HepG2 (cell line): Measurements from ENCODE around the gene SRSF2. TPM values are rescaled to one million over a fixed set of nuclear protein-coding genes. Genes with fewer than 3 reads are reported as not detected.
A peak's percentile ranks its signal among the peaks of the same experiment; 100 is the strongest.

Source experiments
- CHD2 ChIP-seq: IDR thresholded peaks from 2 replicates; pipeline ENCODE4 v1.6.1; 2011; ENCODE audit warnings: low read depth, low read length, improper control_type of control experiment
- CSRNP2 ChIP-seq: sonication (generic); formaldehyde crosslinking; conservative IDR thresholded peaks from 2 replicates; pipeline ENCODE4 v1.8.0; 2022; ENCODE audit warnings: low read depth, missing genetic modification reagents
- DNMT1 ChIP-seq: sonication (generic); formaldehyde crosslinking; IDR thresholded peaks from 2 replicates; pipeline ENCODE4 v1.5.1; 2020; ENCODE audit warnings: mild to moderate bottlenecking, missing genetic modification reagents
- E2F2 ChIP-seq: sonication (generic); formaldehyde crosslinking; IDR thresholded peaks from 2 replicates; pipeline ENCODE4 v1.4.0; 2020; ENCODE audit warnings: missing genetic modification reagents, borderline replicate concordance
- FOXP1 ChIP-seq, 2 experiments: fragments of 450-650 bp in 1 of 2; IDR thresholded peaks; 2 replicates each; pipeline ENCODE4 v1.6.1; 2017 to 2018; ENCODE audit warnings: antibody characterized with exemption in 1 of 2
- HNRNPL ChIP-seq: fragments of 200-400 bp; formaldehyde crosslinking; IDR thresholded peaks from 2 replicates; pipeline ENCODE4 v1.6.1; 2017; ENCODE audit warnings: mild to moderate bottlenecking, low read depth, low read length
- HNRNPUL1 ChIP-seq: fragments of 200-400 bp; formaldehyde crosslinking; IDR thresholded peaks from 2 replicates; pipeline ENCODE4 v1.6.1; 2017; ENCODE audit warnings: low read depth, mild to moderate bottlenecking, low read length, moderate library complexity
- KLF6 ChIP-seq: IDR thresholded peaks from 2 replicates; pipeline ENCODE4 v1.8.0; 2016; ENCODE audit warnings: missing biosample characterization, missing genetic modification reagents
- SCMH1 ChIP-seq: sonication (generic); formaldehyde crosslinking; IDR thresholded peaks from 2 replicates; pipeline ENCODE4 v1.9.0; 2021; ENCODE audit warnings: missing genetic modification reagents, mild to moderate bottlenecking, borderline replicate concordance
- TAF15 ChIP-seq: fragments of 200-400 bp; formaldehyde crosslinking; IDR thresholded peaks from one replicate; pipeline ENCODE4 v1.6.1; 2018; ENCODE audit warnings: mild to moderate bottlenecking, low read depth, low read length; ENCODE audit not compliant: poor library complexity, severe bottlenecking
- TBL1XR1 ChIP-seq: fragments of 150-350 bp; IDR thresholded peaks from 2 replicates; pipeline ENCODE4 v1.6.1; 2014; ENCODE audit warnings: borderline replicate concordance, low read length; ENCODE audit not compliant: partially characterized antibody
- XBP1 ChIP-seq: sonication (generic); formaldehyde crosslinking; IDR thresholded peaks from 2 replicates; pipeline ENCODE4 v1.5.0; 2020; ENCODE audit warnings: missing genetic modification reagents
- ZBTB43 ChIP-seq: sonication (generic); formaldehyde crosslinking; conservative IDR thresholded peaks from 2 replicates; pipeline ENCODE4 v1.4.0; 2020; ENCODE audit warnings: missing genetic modification reagents
- ZNF12 ChIP-seq: sonication (generic); formaldehyde crosslinking; IDR thresholded peaks from 2 replicates; pipeline ENCODE4 v1.5.0; 2020; ENCODE audit warnings: missing genetic modification reagents
- ZNF124 ChIP-seq: sonication (generic); formaldehyde crosslinking; IDR thresholded peaks from 2 replicates; pipeline ENCODE4 v1.4.0; 2020; ENCODE audit warnings: missing genetic modification reagents
- ZNF232 ChIP-seq: sonication (generic); formaldehyde crosslinking; IDR thresholded peaks from 2 replicates; pipeline ENCODE4 v1.4.0; 2020; ENCODE audit warnings: missing genetic modification reagents, borderline replicate concordance
- ZNF260 ChIP-seq: sonication (generic); formaldehyde crosslinking; IDR thresholded peaks from 2 replicates; pipeline ENCODE4 v1.4.0; 2020; ENCODE audit warnings: missing genetic modification reagents, low read depth, mild to moderate bottlenecking, borderline replicate concordance
- ZNF7 ChIP-seq: IDR thresholded peaks from 2 replicates; pipeline ENCODE4 v1.6.1; 2016; ENCODE audit warnings: missing biosample characterization, missing genetic modification reagents
- ZSCAN29 ChIP-seq: sonication (generic); formaldehyde crosslinking; conservative IDR thresholded peaks from 2 replicates; pipeline ENCODE4 v1.4.0; 2020; ENCODE audit warnings: mild to moderate bottlenecking, missing genetic modification reagents
- polyA plus RNA-seq, 8 experiments: library from polyadenylated mRNA; depleted of rRNA in 3 of 8; stranded (reverse) in 7 of 8; unstranded in 1 of 8; fragments of >200 nt; fragmentation: Illumina TruSeq in 4 of 8; extraction: Trizol in 4 of 8; gene quantifications; 2 replicates each; pipeline versions ENCODE4 v1.2.1 to v1.2.3, GENCODE V29; 2011 to 2016; ENCODE audit warnings: low read depth in 4 of 8, missing spikeins in 1 of 8, mixed read lengths in 1 of 8; ENCODE audit not compliant: insufficient read depth in 1 of 8
- total RNA-seq, 5 experiments: library from RNA; depleted of rRNA; stranded (reverse); fragments of >200 nt; fragmentation: Illumina TruSeq; extraction: Trizol; gene quantifications; 2 replicates each; pipeline ENCODE4 v1.2.3, GENCODE V29; 2016; ENCODE audit warnings: low read depth in 1 of 5
- TF ChIP-seq, protein P1 (sequence below): sonication (generic); formaldehyde crosslinking; conservative IDR thresholded peaks from 2 replicates; pipeline ENCODE4 v1.4.0; 2020; ENCODE audit warnings: missing genetic modification reagents
- TF ChIP-seq, protein P2 (sequence below): sonication (generic); formaldehyde crosslinking; IDR thresholded peaks from 2 replicates; pipeline ENCODE4 v1.8.0; 2022; ENCODE audit warnings: mild to moderate bottlenecking, missing genetic modification reagents, moderate library complexity
- TF ChIP-seq, protein P3 (sequence below): sonication (generic); formaldehyde crosslinking; IDR thresholded peaks from 2 replicates; pipeline ENCODE4 v1.8.1; 2023; ENCODE audit warnings: mild to moderate bottlenecking, missing genetic modification reagents, borderline replicate concordance

The SRSF2 gene
- total and polyA plus RNA-seq, 2 of the 13 experiments (the other 11 are each of a cell fraction or from before 2014, with no cell fraction given): 306 to 319 TPM

- TF ChIP-seq, protein P1, sequence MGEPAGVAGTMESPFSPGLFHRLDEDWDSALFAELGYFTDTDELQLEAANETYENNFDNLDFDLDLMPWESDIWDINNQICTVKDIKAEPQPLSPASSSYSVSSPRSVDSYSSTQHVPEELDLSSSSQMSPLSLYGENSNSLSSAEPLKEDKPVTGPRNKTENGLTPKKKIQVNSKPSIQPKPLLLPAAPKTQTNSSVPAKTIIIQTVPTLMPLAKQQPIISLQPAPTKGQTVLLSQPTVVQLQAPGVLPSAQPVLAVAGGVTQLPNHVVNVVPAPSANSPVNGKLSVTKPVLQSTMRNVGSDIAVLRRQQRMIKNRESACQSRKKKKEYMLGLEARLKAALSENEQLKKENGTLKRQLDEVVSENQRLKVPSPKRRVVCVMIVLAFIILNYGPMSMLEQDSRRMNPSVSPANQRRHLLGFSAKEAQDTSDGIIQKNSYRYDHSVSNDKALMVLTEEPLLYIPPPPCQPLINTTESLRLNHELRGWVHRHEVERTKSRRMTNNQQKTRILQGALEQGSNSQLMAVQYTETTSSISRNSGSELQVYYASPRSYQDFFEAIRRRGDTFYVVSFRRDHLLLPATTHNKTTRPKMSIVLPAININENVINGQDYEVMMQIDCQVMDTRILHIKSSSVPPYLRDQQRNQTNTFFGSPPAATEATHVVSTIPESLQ (CRISPR knock-in tag): 0 out of 2 replicates have a peak, but pooled peaks have one; percentile 83
- TF ChIP-seq ZSCAN29 (CRISPR knock-in tag): no peak; the same call in 1 of the 2 replicates
- TF ChIP-seq, protein P2, sequence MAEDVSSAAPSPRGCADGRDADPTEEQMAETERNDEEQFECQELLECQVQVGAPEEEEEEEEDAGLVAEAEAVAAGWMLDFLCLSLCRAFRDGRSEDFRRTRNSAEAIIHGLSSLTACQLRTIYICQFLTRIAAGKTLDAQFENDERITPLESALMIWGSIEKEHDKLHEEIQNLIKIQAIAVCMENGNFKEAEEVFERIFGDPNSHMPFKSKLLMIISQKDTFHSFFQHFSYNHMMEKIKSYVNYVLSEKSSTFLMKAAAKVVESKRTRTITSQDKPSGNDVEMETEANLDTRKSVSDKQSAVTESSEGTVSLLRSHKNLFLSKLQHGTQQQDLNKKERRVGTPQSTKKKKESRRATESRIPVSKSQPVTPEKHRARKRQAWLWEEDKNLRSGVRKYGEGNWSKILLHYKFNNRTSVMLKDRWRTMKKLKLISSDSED: no peak; the same call in 1 of the 2 replicates
- no peak for TF ChIP-seq FOXP1 (IDR thresholded peaks at IDR 0.05)
- TF ChIP-seq FOXP1 (CRISPR knock-in tag; IDR thresholded peaks at IDR 0.05): peak; percentile 12; the same call in 1 of the 2 replicates
- TF ChIP-seq ZNF124 (CRISPR knock-in tag): peak; percentile 60; the same call in 1 of the 2 replicates
- peak; percentile 87 for TF ChIP-seq ZBTB43
- peak; percentile 89 for TF ChIP-seq HNRNPUL1
- TF ChIP-seq E2F2: peak; percentile 96
- TF ChIP-seq ZNF12 (CRISPR knock-in tag): peak; percentile 85
- TF ChIP-seq CHD2: no peak
- TF ChIP-seq TBL1XR1: peak; percentile 87
- TF ChIP-seq ZNF260 (CRISPR knock-in tag): 0 out of 2 replicates have a peak, but pooled peaks have one; percentile 85
- TF ChIP-seq, protein P3, sequence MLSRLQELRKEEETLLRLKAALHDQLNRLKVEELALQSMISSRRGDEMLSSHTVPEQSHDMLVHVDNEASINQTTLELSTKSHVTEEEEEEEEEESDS (CRISPR knock-in tag): no peak
- no peak for TF ChIP-seq ZNF7 (CRISPR knock-in tag)
- no peak for TF ChIP-seq DNMT1 (CRISPR knock-in tag)
- TF ChIP-seq ZNF232: peak; percentile 98
- TF ChIP-seq CSRNP2: no peak; the same call in 1 of the 2 replicates
- peak; percentile 99 for TF ChIP-seq KLF6
- peak; percentile 87; the same call in 1 of the 2 replicates for TF ChIP-seq HNRNPL
- TF ChIP-seq XBP1: peak; percentile 88; the same call in 1 of the 2 replicates
- no peak for TF ChIP-seq SCMH1
- no peak for TF ChIP-seq TAF15
Observed at GRCh38 chr17:76737082-76737675, at the start of gene SRSF2 (continued).
